Inferior parietal cortex (tissue), 1 donor: ENCODE results near the gene FAM20B.
"Not testable (repeated sequence)": the region's sequence is repeated elsewhere in the genome, so short reads cannot be mapped to it uniquely, and the experiment has no call there.

Experiments used
- DNase-seq: peaks from one replicate; pipeline ENCODE4 v3.0.0-alpha.2; 2016; ENCODE audit errors: extremely low spot score

FAM20B gene

DNA sequence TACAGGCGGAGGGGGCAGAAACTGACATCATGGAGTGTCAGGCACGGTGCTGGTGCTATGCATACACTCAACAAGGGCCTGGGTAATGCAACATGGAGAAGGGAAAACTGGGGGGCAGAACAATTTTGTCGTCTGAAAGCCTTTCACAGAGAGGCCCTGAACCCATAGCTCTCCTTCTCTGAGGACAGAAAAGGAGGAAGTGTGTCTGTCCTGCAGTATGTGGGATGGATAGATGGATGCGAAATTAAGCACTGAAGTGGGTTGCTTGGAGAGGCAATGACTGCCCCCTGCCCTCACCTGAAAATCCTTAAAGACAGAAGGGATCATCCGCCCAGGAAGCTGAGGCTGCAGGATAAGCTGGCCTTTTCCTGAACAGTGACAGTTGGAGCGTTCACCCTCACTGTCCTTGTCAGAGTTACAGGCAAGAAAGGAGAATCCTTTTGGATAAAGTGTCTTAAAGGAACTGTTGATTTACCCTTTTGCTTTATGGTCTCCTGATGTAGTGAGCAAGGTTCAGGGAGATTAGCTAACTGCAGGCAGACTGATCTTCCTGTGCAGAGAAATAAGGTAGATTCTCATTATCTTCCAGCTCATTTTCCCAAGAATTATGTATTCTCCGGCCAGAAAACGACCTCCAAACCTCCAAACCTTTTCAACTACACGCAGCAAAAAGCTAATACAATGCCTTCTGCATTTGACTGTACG, 1.6 kb upstream of the FAM20B start:
- DNase-seq = no peak

DNA sequence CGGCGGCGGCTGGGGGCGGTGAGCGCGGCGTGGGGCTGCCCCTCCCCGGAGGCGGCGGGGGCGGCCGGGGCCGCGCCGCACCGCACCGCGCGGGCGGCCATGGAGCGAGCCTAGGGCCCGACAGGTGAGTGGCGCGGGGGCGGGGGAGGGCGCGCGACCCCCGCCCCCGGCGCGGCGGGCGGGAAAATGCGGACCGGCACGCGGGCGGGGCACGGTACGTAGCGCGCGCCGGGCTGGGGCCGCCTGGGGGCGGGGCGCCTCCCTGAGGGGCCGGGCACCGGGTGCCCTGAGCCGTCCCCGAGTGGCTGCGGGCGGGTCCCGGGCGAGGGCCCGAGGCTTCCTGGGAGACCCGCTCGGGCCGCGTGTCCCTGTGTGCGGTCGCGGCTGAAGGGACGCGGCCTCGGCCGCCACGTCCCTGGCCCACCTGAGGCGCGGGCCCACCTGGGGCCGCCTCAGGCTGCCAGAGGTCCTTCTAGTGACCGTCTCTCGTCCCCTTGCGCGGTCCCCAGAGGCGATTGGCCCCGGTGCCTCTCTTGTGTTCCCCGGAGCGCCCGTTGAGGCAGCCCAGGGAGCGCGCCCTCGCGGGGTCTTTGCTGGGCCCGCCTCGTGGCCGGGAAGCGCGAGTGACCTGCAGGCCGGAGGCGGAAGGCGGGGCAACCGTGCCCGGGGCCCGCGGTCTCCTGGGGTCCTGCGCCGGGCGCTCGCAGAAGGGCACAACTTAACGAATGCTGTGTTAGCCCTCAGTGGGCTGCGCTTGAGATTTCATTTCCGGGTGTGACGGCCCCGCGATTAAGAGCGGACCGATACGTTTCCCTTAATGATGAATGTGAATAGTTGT, 500 bp downstream of the FAM20B start:
- no peak for DNase-seq

DNA sequence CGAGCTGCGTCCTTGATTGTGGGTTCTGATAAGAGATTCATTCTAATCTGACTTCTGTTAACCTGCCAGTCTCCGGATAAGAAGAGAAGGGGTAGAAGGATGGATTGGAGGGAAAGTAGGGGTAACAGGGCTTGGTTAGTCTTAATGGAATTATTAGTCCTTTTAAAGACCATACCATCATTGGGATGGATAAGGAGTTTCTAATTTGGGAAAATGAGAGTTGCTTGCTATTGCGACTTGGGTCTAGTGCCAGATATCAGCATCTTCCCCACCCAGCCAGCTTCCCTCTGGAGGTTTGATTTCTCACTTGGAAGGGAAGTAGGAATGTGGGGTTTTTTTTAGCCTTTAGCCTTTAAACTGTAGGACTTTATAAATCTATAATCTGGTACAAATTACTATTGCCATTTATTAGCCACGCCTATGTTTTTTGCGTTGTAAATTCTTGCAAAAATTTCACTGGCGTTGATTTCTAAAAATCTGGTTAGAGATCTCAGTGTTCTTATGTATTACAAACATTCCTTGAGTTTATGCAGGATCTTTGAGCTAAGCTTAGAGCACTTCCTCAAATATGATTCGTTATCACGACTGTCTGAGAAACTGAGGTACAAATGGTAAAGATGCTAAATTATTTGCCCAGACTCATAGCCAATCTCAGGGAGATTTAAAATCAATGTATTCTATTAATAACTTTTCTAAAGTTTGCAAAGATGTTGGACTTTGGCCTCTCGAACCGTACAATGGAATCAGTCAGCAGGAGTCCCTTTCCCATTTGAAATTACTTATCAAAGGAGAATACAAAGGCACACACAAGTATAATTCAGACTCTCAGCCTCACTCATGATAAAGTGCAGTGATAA, 1.3 kb downstream of the FAM20B start:
- no peak for DNase-seq

DNA sequence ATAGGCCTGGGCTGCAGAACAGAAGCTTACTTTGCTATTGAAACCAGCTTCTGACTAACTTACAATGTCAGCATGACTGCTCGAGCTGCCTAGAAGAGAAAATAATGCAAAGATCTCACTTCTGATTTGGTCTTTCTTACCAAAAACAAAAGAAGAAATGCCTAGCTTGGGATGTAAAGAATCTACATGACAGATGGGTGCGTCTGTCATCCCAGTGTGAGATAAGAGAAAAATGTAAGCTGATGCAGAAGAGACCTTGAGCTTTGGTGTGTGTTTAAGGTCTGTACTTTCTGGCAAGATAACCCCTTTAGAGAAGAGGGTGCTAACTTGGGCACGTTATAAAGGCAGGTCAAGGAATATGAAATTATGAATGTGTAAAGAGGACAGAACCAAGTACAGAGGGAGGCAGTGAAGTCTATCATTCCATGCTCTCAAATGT, 3.6 kb downstream of the FAM20B start:
- DNase-seq = no peak

DNA sequence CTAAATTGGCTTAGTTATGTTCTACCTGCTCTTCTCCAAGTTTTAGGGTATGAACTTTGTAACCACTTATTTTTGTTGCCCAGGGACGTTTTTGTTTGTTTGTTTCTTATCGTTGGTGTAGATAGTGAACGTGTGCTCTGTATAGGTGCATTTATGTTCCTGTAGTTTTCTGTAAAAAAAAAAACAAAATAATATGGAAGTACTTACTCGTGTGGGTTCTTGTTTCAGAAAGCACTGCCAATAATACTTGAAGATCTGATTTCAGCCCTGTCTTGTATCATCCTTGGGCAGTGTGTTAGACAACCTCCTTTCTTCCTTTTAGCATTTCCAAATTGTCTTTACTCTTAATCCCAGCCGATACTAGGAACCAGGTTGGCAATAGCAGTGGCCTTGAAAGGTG, 4.4 kb downstream of the FAM20B start:
- DNase-seq = no peak

DNA sequence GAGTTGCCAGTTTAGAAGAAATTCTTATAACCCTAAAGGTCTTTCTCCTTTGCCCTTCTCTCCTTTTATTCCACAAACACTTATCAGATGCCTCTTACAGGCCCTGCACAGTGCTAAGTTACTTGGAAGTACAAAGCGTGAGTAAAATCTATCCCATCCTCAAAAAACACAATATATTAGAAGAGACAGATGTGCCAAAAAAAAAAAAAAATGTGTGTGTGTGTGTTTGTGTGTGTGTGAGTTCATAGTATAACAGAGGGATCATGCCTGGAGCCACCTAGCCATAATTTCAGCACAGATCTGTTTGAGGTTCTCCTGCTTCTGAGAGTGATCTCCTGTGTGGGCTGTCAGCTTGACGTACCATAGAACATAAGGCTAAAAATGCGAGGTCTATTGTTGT, 5.0 kb downstream of the FAM20B start:
- DNase-seq = no peak

DNA sequence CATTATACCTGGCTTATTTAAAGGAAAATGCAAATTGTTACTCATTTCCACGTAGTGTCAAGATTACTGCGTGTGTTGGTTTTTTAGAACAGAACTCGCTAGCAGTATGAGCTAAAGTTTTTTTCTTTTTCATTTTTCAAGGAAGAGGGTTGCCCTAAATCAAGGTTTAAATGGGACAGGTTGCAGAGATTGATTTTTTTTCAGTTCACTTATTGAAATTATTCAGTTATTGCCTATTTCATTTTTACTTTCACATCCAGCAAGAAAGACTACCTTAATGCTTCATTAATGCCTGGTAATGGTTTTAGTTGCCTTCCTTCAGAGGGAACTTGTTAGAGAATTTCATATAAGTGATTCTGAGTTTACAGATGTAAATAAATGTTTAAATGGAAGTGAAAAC, 5.6 kb downstream of the FAM20B start:
- DNase-seq = no peak

DNA sequence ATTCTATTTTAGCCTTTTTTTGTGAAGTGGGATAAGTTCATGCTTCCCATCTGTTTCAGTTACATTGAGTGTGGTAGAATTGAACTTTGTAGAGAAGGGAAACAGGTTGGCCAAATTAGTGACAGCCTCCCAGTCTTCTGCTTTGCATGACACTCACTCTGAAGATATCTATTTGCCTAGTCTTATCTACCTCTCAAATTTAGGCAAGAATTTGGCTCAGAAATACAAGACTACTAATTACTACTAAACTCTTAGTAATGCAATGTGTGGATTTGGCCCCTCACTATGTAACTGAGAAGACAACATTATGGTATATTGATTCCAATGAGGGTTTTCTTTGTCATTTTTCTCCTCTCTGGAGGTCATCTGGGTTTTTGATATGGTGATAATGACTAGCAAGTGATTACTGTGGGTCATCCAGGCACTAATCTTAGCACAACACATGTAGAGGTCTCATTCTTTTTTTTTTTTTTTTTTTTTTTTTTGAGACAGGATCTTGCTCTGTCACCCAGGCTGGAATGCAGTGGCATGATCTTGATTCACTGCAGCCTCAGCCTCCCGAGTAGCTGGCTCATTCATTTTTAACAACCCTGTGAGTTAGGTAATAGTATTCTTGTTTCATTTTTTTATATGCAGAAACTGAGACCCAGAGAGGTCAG, 6.3 kb downstream of the FAM20B start:
- DNase-seq = no peak

DNA sequence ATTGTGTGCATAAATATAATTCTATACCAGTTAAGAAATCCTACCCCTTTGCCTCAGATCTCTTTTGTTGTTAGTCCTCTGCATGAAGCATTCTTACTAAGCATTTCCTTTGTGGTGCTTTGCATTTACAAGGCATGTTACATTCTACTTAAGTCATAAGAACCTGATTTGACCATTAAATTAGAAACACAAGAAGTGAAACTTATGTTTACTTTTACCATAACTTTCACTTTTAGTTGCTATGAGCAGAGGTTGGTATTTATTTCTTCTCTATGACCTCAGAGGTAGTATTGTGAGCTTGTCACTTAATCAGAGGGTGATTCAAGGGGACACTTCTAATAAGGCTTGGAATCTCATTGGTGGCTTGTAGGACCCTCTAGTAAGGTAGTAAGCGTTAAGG, 9.0 kb downstream of the FAM20B start:
- DNase-seq = no peak

DNA sequence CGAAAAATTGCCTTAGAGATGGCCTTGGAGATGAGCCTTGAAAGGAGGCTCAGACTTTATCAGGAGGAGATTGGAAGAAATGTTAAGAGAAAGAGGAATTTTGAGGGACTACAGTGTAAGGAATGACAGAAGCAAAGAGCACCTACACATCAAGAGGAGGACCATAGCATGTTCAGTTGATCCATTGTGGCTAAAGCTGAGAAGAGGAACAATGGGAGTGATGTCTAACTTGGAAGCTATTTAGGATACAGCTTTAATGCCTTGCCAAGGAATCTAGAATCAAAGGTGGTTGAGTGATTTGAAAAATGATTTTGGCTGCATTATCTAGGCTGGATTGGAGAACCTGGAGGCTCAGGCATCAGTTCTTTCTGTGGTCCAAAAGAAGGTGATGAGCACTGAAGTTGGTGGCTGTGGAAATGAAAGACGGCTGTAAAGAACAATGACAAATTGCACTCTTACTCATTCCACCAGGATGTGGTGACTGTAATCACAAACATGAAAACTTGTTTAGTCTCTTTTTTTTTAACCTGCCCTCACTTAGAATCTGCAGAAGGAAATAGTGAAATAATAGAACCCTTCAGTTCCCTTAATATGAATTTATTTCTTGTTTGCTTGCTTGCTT, 11.3 kb downstream of the FAM20B start:
- no peak for DNase-seq

DNA sequence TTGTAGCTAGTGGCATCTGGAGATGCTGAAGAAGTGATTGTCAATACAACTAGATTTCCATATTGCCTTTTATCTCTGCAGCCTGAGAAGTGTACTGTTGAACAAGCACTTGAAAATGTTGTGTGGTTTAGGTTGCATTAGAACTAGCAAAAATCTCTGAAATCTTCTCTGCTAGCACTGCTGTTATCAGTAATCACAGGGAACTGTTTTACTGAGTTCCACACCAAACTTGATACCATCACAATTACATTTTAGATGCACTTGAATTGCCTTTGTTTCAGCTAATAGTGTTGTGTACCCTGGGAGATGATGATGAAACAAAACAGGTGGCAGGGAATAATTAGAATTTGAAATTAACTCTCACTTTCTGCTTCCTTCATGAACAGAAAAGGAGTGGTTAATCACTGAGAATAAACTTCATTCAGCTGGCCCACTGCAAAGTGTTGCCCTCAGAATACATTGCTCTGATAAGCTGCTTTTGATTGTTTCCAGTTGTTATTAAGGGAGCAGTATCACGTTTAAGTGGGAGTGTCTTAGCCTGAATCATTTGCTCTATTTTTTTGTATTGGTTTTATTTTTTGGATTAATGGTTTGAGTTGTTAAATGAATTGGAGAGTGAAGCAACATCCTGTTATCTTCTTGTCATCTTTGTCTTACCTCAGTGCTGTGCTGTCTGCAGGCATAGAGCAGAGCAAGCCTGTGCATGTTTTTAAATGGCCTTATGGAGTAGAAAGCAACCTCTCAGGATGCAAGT, 13.0 kb downstream of the FAM20B start:
- no peak for DNase-seq

DNA sequence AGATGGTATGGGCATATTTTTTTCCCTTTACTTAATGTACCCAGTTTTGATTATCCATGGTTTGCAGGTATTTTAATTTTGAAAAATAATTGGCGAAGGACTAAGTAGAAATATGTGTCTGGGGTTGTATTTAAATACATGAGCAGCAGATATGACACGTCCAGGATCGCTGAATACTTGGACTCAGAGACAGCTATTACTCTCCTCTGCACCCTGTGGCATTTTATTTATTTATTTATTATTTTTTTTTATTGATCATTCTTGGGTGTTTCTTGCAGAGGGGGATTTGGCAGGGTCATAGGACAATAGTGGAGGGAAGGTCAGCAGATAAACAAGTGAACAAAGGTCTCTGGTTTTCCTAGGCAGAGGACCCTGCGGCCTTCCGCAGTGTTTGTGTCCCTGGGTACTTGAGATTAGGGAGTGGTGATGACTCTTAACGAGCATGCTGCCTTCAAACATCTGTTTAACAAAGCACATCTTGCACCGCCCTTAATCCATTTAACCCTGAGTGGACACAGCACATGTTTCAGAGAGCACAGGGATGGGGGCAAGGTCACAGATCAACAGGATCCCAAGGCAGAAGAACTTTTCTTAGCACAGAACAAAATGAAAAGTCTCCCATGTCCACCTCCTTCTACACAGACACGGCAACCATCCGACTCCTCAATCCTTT, 13.9 kb downstream of the FAM20B start:
- not testable (repeated sequence) for DNase-seq

DNA sequence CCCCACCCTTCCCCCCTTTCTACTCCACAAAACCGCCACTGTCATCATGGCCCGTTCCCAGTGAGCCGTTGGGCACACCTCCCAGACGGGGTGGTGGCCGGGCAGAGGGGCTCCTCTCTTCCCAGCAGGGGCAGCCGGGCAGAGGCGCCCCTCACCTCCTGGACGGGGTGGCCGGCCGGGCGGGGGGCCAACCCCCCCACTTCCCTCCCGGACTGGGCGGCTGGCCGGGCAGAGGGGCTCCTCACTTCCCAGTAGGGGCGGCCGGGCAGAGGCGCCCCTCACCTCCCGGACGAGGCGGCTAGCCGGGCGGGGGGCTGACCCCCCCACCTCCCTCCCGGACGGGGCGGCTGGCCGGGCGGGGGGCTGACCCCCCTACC, 14.5 kb downstream of the FAM20B start:
- not testable (repeated sequence) for DNase-seq

DNA sequence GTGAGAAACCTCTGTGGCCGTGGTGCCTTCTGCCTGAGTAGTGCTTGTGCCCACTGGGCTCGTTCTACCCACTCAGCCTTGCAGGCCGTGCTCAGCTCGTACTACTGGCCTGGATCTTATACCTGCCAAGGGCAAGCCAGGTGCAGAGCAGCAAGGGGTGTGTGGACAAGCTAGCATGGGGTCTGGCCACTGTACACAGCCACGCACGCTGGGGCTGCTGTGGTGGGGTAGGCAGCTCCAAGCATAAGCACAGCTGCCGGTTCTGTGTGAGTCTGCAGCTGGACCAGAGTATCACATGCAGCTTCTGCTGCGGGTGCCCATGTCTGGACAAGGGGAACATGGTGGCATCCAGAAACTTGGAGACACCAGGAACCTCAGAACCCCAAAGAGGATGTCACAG, 16.4 kb downstream of the FAM20B start:
- no peak for DNase-seq

DNA sequence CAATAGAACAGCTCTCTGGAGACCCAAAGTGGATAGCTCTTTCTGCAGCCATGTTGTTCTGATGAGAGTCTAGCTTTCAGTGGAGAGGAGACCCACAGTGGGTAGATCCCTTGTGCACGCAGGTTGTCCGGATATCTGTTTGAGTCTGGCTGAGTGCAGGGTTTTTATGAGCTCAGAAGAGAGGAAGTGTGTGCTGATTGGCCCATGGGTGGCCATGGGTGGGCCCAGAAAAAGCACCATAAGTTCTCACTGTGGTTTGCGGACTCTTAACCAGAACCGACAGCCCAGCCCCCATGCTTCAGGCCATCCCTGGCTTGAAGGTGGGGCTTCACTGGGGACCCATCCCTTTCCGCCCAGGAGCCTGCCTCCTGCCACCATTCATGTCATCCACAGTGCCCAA, 17.0 kb downstream of the FAM20B start:
- no peak for DNase-seq

DNA sequence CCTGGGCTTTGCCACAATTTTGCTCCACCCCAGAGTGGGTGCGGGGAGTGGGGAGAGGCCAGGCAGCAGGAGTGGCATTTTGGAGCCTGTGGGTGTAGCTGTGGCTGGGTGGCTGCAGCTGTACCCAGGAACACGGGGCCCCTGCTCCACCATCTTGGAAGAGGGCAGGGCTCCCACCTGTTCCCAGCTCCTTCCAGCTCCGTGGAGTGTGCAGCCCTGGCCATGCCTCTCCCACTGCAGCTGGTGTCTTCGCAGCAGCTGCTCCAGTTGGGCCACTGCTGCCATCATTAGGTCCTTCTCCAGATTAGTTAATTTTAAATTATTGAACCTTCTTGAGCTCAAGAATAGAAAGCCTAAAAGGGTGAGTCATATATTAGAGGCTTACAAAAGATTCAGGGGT, 17.6 kb downstream of the FAM20B start:
- DNase-seq = no peak

DNA sequence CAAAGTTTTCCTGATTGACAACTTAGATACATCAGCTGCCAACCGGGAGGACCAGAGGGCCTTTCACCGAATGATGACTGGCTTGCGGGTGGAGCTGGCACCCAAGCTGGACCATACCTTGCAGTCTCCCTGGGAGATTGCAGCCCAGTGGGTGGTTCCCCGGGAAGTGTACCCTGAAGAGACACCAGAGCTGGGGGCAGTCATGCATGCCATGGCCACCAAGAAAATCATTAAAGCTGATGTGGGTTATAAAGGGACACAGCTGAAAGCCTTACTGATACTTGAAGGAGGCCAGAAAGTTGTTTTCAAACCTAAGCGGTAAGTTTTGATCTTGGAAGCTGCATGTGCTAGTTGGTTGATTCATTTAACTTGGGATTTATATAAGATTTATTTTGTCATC, 18.2 kb downstream of the FAM20B start:
- DNase-seq = no peak

DNA sequence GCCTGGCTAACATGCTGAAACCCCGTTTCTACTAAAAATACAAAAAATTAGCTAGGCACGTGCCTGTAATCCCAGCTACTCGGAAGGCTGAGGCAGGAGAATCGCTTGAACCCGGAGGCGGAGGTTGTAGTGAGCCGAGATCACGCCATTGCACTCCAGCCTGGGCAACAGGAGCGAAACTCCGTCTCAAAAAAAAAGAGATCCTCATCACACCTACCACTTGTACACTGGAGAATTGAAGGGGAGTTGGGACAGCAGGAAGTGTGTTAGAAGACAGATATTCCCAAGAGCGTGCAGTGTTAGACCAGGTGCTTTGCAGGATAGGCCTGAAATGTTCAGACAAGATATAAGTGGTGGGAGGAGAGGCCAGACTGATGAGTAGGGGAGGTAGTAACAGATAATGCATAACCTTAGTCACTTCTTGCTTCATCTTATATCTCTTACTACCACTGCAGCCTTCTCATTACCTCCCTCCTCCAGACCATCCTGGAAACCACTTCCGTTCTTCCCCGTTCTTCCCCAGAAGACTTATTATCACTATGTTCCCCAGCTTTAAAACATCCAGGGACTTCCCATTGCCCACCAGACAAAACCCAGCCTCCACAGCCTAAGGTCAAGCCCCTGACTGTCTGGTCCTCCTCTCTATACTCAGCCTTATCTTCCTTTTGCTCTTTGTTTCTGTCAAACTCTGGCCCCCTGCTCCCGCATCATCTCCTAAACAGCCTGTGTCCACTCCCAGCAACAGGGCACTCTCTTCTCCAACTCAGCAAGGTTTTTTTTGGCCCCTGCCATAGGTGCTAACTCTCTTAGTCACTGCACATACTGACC, 21.3 kb downstream of the FAM20B start:
- DNase-seq = no peak

DNA sequence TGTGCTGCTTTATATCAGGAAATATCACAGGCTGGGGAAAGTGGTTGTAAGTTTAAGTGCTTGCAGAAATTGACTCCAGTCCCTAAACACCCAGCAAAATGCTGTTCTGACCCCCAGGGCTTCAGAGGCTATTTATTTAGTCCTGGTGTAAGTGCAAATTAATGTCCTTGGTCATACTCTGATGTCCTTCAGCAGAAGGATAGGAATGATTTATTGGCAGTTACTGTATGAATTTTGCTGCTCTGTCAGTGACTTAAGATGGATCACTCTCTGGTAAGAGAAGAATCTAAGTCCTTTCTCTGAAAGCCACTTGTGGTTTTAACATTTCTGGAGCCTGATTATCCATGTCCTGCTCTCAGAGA, 21.9 kb downstream of the FAM20B start:
- no peak for DNase-seq
